ENCODE results near the gene CDC42EP2. TPM values are rescaled to one million over a fixed set of nuclear protein-coding genes. Genes with fewer than 3 reads are reported as not detected.

Gene CDC42EP2
- total RNA-seq, 1 donor from 2014 or later: 5.1 TPM

GRCh38 chr11:65301491-65302329, 13.0 kb upstream of the CDC42EP2 start:
- Mint-ChIP-seq H3K9me3 (no peaks in the 10 kb centered on the region), H3K36me3 (ENCODE audit: low read depth) (peaks cover 25% of the 10 kb centered on the region), H3K4me1 (ENCODE audit: low read depth) (no peaks in the 10 kb centered on the region), H3K27ac (no peak overlapping the region), H3K27me3 (ENCODE audit: low read depth) (no peaks in the 10 kb centered on the region), H3K4me3 (ENCODE audit: low read depth) (no peak overlapping the region)
- DNase-seq (ENCODE audit: low spot score): no peak
- intact Hi-C loops (cut with micrococcal nuclease): no loop called here

DNA sequence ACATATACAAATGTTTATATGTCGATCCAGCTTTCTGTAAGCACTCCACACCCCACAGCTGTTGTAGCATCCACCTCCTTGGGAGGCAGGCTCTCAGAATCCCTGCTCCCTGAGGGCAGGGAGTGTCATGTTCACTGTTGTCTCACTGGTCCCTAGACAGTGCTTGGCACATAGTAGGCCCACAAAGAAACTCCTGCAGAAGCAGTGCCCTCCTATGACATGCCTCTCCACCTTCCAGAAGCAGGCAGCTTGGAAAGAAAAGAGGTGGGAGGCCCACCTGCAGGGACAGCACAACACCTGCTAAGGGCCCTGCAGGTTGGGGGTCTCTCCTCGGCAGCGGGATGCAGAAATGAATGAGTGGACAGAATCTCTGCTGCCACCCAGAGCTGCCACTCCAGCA, 11.1 kb upstream of the CDC42EP2 start:
- no peaks in the 10 kb centered on the region for H3K27me3 Mint-ChIP-seq (ENCODE audit: low read depth)
- peaks cover 15% of the 10 kb centered on the region for H3K36me3 Mint-ChIP-seq (ENCODE audit: low read depth)
- intact Hi-C loops (cut with micrococcal nuclease): no loop called here
- H3K9me3 Mint-ChIP-seq: no peaks in the 10 kb centered on the region
- no peak overlapping the region for H3K27ac Mint-ChIP-seq
- no peaks in the 10 kb centered on the region for H3K4me1 Mint-ChIP-seq (ENCODE audit: low read depth)
- H3K4me3 Mint-ChIP-seq (ENCODE audit: low read depth): no peak overlapping the region
- no peak for DNase-seq (ENCODE audit: low spot score)

- Mint-ChIP-seq H3K4me3 (ENCODE audit: low read depth) (no peak overlapping the region), H3K9me3 (no peaks in the 10 kb centered on the region), H3K36me3 (ENCODE audit: low read depth) (peaks cover 15% of the 10 kb centered on the region), H3K27ac (no peak overlapping the region), H3K4me1 (ENCODE audit: low read depth) (no peaks in the 10 kb centered on the region), H3K27me3 (ENCODE audit: low read depth) (no peaks in the 10 kb centered on the region)
- no peak for DNase-seq (ENCODE audit: low spot score)
- intact Hi-C loops (cut with micrococcal nuclease): no loop called here
Observed at GRCh38 chr11:65304110-65304509, 10.6 kb upstream of the CDC42EP2 start.

DNA sequence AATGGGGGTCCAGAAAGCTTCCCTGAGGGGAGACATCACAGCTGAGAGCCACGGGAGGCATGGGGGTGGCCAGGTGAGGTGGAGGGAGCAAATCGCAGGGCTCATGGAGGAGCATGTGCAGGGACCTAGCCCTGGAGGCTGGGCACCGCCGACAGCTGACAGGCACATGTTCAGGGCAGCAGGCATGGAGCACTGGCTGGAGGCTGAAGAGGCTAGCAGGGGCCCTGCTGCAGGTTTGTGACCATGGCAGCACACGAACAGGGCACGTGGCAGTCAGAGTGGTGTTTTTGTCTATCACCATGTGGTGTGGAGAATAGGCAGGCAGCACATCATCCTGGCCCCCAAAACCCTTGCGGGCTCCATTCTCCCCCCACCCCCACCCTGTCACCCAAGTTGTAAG, 10.1 kb upstream of the CDC42EP2 start:
- Mint-ChIP-seq H3K27ac (no peak overlapping the region), H3K36me3 (ENCODE audit: low read depth) (peaks cover 15% of the 10 kb centered on the region), H3K4me3 (ENCODE audit: low read depth) (no peak overlapping the region), H3K27me3 (ENCODE audit: low read depth) (no peaks in the 10 kb centered on the region), H3K9me3 (no peaks in the 10 kb centered on the region), H3K4me1 (ENCODE audit: low read depth) (no peaks in the 10 kb centered on the region)
- no peak for DNase-seq (ENCODE audit: low spot score)
- intact Hi-C loops (cut with micrococcal nuclease): no loop called here

DNA sequence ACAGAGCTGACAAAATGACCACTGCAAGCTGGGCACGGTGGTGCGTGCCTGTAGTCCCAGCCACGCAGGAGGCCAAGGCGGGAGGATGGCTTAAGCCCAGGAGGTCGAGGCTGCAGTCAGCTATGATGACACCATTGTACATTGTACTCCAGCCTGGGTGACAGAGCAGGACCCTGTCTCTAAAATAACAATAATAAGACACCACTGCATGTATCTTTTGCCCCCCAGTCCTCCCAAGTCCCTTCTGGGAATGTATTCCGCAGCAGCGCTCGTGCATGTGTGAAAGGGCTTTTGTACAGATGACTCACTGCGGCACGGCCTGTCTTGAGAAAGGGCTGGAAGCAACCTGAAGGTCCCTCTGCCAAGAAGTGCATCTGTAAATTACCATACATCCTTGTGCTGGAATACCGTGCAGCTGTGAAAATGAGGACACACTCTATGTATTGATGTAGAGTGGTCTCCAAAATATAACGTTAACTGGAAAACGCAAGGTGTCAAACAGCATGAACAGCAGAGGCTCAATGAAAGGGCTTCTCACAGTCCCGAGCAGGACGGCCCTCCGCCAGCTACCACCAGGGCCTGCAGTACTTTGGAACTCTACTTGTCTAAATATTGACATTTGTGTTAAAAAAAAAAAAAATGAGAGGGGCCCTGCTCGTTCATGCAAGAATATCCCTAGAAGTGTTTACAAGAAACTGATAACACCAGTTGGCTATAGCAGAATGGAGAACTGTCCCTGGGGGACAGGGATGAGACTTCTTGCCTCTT, 9.0 kb upstream of the CDC42EP2 start:
- no peaks in the 10 kb centered on the region for H3K27me3 Mint-ChIP-seq (ENCODE audit: low read depth)
- H3K27ac Mint-ChIP-seq: no peak overlapping the region

GRCh38 chr11:65307298-65308229, 7.1 kb upstream of the CDC42EP2 start:
- intact Hi-C loops (cut with micrococcal nuclease): no loop called here
- Mint-ChIP-seq H3K36me3 (ENCODE audit: low read depth) (peaks cover 15% of the 10 kb centered on the region), H3K9me3 (no peaks in the 10 kb centered on the region), H3K27me3 (ENCODE audit: low read depth) (no peaks in the 10 kb centered on the region), H3K4me1 (ENCODE audit: low read depth) (no peaks in the 10 kb centered on the region), H3K27ac (no peak overlapping the region), H3K4me3 (ENCODE audit: low read depth) (no peak overlapping the region)
- no peak for DNase-seq (ENCODE audit: low spot score)

More for the DNA sequence above, 9.0 kb upstream of the CDC42EP2 start:
- DNase-seq (ENCODE audit: low spot score): no peak
- H3K4me1 Mint-ChIP-seq (ENCODE audit: low read depth): no peaks in the 10 kb centered on the region
- H3K36me3 Mint-ChIP-seq (ENCODE audit: low read depth): peaks cover 15% of the 10 kb centered on the region
- H3K4me3 Mint-ChIP-seq (ENCODE audit: low read depth): no peak overlapping the region
- H3K9me3 Mint-ChIP-seq: no peaks in the 10 kb centered on the region
- intact Hi-C loops (cut with micrococcal nuclease): no loop called here

DNA sequence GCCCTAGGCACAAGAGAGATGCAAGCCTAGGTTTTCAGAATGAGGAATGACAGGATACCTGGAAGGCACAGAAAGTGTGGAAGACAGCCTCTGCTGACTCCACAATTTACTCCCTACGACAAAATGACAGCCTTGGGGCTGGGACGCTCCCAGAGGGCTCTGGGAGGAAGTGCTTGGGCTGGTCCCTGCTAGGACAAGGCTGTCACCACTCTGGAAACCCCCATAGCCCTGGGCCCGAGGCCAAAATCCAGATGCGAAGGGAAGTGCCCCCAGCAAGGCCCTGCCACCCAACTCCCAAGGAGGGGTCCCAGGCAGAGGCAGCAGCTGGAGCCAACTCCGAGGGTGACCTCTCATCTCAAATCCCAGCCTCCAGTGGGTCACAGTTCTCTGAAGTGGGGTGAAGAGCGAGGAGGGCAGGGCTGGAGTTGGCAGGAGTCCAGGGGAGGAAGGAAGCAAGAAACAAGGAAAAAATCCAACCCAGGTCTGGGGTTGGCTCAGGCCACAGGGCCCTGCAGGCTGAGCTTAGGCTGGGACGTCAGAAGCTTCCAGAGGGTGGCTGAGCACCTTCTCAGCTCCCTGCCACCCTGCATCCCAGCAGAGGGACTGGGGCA, 6.3 kb upstream of the CDC42EP2 start:
- no peak for DNase-seq (ENCODE audit: low spot score)
- Mint-ChIP-seq H3K27ac (no peak overlapping the region), H3K4me1 (ENCODE audit: low read depth) (no peaks in the 10 kb centered on the region), H3K9me3 (no peaks in the 10 kb centered on the region), H3K27me3 (ENCODE audit: low read depth) (no peaks in the 10 kb centered on the region), H3K4me3 (ENCODE audit: low read depth) (no peak overlapping the region), H3K36me3 (ENCODE audit: low read depth) (peaks cover 15% of the 10 kb centered on the region)
- intact Hi-C loops (cut with micrococcal nuclease): no loop called here

- intact Hi-C loops (cut with micrococcal nuclease): no loop called here
- no peak overlapping the region for H3K27ac Mint-ChIP-seq
- H3K9me3 Mint-ChIP-seq: no peaks in the 10 kb centered on the region
- H3K4me1 Mint-ChIP-seq (ENCODE audit: low read depth): no peaks in the 10 kb centered on the region
- H3K36me3 Mint-ChIP-seq (ENCODE audit: low read depth): peaks cover 9% of the 10 kb centered on the region
- no peak for DNase-seq (ENCODE audit: low spot score)
- no peak overlapping the region for H3K4me3 Mint-ChIP-seq (ENCODE audit: low read depth)
- H3K27me3 Mint-ChIP-seq (ENCODE audit: low read depth): no peaks in the 10 kb centered on the region
Observed at GRCh38 chr11:65309006-65309405, 5.7 kb upstream of the CDC42EP2 start.

- no peak for DNase-seq (ENCODE audit: low spot score)
- no peaks in the 10 kb centered on the region for H3K9me3 Mint-ChIP-seq
- no peak overlapping the region for H3K27ac Mint-ChIP-seq
- H3K27me3 Mint-ChIP-seq (ENCODE audit: low read depth): no peaks in the 10 kb centered on the region
- intact Hi-C loops (cut with micrococcal nuclease): no loop called here
- peaks cover 3% of the 10 kb centered on the region for H3K4me1 Mint-ChIP-seq (ENCODE audit: low read depth)
- H3K4me3 Mint-ChIP-seq (ENCODE audit: low read depth): no peak overlapping the region
- peaks cover 4% of the 10 kb centered on the region for H3K36me3 Mint-ChIP-seq (ENCODE audit: low read depth)
Observed at GRCh38 chr11:65310215-65310614, 4.5 kb upstream of the CDC42EP2 start.

GRCh38 chr11:65310736-65311135, 3.9 kb upstream of the CDC42EP2 start:
- Mint-ChIP-seq H3K4me3 (ENCODE audit: low read depth) (no peak overlapping the region), H3K27ac (no peak overlapping the region), H3K27me3 (ENCODE audit: low read depth) (no peaks in the 10 kb centered on the region), H3K36me3 (ENCODE audit: low read depth) (no peaks in the 10 kb centered on the region), H3K4me1 (ENCODE audit: low read depth) (peaks cover 4% of the 10 kb centered on the region), H3K9me3 (no peaks in the 10 kb centered on the region)
- intact Hi-C loops (cut with micrococcal nuclease): no loop called here
- no peak for DNase-seq (ENCODE audit: low spot score)

- Mint-ChIP-seq H3K27ac (no peak overlapping the region), H3K4me1 (ENCODE audit: low read depth) (peaks cover 7% of the 10 kb centered on the region), H3K9me3 (no peaks in the 10 kb centered on the region), H3K36me3 (ENCODE audit: low read depth) (no peaks in the 10 kb centered on the region), H3K4me3 (ENCODE audit: low read depth) (no peak overlapping the region), H3K27me3 (ENCODE audit: low read depth) (no peaks in the 10 kb centered on the region)
- no peak for DNase-seq (ENCODE audit: low spot score)
- intact Hi-C loops (cut with micrococcal nuclease): no loop called here
Observed at GRCh38 chr11:65311170-65311678, 3.4 kb upstream of the CDC42EP2 start.
